Measurements from ENCODE around the gene SLC16A8. TPM values are rescaled to one million over a fixed set of nuclear protein-coding genes. Genes with fewer than 3 reads are reported as not detected.
"Not testable (repeated sequence)": the region's sequence is repeated elsewhere in the genome, so short reads cannot be mapped to it uniquely, and the experiment has no call there.

The SLC16A8 gene, protein sequence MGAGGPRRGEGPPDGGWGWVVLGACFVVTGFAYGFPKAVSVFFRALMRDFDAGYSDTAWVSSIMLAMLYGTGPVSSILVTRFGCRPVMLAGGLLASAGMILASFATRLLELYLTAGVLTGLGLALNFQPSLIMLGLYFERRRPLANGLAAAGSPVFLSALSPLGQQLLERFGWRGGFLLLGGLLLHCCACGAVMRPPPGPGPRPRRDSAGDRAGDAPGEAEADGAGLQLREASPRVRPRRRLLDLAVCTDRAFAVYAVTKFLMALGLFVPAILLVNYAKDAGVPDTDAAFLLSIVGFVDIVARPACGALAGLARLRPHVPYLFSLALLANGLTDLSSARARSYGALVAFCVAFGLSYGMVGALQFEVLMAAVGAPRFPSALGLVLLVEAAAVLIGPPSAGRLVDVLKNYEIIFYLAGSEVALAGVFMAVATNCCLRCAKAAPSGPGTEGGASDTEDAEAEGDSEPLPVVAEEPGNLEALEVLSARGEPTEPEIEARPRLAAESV
- 1.6 TPM for polyA plus RNA-seq (ENCODE audit: insufficient read length)
- long read RNA-seq, donor 1 = 0 reads
- long read RNA-seq, donor 2 = 0 reads
- long read RNA-seq, donor 3 = 0 reads
- long read RNA-seq, donor 4 = 0 reads
- long read RNA-seq, donor 5 = 0 reads
- long read RNA-seq, donor 6 = 0 reads
- long read RNA-seq, donor 7 = 0 reads
- long read RNA-seq, donor 8 = 0 reads

DNA sequence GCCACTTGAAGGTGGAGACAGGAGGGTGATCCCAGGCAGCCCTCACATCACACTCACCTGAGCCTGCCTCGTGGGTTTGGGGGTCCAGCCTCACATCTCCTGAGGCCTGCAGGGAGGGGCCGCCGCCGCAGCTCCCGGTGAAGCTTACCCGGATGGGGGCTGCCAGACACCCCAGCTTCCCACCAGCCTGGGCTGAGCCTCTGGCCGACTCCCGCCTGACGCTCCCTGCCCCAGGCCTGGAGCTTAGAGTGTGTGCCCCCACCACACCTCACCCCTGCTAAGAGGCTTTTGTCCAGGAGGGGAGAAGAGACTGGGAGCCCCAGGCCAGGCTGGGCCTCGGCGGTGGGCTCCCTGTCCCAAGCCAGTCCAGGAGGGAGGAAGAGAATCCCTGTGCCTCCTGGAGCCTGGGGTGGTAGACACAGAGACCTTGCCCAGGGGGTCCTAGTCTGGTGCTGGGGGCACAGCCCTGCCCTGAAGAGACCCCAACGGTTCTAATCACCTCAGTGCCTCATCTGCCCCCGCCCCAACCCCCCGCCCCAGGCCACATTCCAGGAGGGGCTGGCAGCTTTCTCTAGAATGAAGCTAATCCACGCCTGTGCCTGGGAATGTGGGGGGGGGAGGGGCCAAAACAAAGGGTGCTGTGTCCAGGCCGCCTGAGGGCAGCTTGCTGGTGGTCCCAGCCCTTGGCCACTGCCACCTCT lies at the start of gene SLC16A8:
Gene SLC16A8 (minus strand): TSS at position 254 of the 701 bp plus-strand sequence. CDS start 1,311 bp downstream, outside the sequence.
- DNase-seq = no peak

- DNase-seq = no peak
Measured at GRCh38 chr22:38133331-38133730, 49.3 kb upstream of the SLC16A8 start.

- no peak for DNase-seq
Measured at GRCh38 chr22:38132794-38133193, 48.8 kb upstream of the SLC16A8 start.

DNA sequence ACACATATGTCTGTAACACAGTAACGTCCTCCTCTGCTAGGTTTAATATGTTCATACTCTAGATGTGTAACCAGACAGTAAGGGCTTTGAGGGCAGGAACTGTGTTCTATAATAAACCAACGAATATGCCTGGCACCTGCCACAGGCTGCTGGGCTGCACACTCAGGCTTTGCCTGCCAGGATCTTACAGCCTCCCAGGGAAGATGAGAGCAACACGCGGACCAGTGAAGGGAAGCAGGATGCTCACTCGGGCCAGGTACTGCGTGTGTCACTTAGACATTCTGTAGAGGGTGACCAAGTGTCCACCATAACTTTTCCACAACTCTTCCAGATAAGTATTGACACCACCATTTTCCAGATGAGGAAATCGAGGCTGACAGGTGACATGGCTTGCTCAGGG lies 48.2 kb upstream of the SLC16A8 start:
- DNase-seq = no peak

DNA sequence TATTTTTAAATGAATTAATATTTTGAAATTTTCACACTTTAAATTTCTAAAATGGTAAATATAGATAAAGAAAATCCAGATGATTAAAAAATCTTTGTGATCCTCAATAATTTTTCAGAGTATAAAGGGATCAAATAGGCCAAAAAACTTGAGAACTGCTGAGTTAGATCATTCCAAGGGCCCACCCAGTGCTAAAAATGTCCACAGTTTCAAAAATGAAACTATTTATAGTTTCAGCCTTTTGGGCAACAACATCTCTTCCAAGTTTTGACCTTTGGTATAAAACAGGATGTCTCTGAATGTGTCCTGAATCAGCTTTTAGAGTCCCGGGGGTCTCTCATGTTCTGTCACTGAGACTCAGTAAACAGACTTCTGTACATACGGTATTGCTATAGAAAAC lies 47.4 kb upstream of the SLC16A8 start:
- no peak for DNase-seq

DNA sequence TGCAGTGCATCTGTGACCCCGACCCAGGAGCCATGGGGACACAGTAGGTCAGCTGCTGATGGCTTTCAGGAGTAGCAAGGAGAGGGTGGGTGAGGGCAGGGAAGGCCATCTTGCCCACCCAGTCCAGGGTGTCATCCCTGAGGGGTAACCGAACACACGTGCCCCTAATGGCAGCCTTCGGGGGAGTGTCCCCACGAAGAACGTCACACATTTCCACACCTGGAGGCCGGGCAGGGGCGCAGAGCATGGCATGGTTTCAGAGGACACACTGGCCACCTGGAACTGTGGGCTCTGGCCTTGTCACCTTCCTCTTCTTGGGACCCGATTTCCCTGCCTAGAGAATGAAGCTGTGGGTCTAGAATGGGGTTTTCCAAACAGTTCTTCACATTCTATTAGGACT lies 45.9 kb upstream of the SLC16A8 start:
- DNase-seq = no peak

DNA sequence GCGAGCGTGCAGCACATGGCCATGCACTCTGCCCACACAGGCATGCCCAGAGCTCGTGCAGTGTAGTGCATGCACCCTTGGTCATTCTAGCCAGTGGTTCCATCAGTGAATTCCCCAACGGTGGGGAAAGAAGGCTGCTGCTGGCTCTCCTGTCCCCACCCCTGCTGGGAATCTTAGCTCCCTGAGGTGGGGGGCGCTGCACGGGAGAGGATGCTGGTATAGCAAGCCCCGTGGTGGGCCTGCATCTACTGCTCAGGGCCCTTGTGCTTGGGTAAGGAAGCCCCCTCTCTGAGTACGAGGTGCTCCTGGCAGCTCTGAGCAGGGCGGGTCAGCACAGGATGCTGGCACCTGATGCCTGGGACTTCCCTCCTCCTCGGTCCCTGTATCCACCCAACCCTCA lies 45.0 kb upstream of the SLC16A8 start:
- DNase-seq = no peak

DNA sequence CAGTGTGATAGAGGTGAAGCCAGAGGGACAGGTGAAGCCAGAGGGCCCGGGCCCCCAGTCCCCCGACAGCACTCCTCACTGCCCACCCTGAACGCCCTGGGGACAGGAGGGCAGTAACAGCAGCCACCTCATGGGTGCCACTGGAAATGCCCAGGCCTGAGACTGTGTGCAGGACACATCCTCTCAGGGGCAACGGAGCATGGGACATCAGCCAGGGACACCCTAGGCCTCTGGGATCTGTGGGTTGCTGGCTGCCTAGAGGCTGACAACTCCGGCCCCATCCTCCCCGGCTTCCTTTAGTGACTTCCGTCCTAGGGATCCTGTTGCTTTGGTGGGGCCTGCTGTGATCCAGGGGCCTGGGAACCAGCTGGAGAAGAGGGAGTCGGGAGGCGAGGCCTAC lies 43.9 kb upstream of the SLC16A8 start:
- DNase-seq = no peak

- DNase-seq = no peak
Measured at GRCh38 chr22:38126928-38127668, 43.1 kb upstream of the SLC16A8 start.

DNA sequence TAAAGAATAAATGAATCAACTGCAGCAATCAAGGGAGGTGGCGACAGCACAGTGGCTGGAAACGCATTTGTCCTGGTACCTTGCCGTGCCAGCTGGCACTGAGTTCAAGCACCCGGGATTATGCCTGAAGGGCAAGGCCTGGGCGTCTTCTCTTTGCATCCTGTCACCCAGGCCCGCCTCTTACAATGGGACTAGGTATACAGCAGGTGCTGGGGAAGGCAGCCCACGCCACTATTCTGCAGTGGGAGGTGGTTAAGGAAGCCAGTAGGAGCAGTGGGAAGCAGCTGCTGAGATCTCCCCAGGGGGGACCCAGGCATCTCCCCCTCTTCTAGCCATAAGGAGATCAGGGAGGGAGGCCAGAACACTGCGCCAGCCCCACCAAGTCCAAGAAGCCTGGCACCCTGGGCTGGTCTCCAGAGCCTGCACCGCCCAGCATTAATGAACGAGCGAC lies 41.8 kb upstream of the SLC16A8 start:
- no peak for DNase-seq

DNA sequence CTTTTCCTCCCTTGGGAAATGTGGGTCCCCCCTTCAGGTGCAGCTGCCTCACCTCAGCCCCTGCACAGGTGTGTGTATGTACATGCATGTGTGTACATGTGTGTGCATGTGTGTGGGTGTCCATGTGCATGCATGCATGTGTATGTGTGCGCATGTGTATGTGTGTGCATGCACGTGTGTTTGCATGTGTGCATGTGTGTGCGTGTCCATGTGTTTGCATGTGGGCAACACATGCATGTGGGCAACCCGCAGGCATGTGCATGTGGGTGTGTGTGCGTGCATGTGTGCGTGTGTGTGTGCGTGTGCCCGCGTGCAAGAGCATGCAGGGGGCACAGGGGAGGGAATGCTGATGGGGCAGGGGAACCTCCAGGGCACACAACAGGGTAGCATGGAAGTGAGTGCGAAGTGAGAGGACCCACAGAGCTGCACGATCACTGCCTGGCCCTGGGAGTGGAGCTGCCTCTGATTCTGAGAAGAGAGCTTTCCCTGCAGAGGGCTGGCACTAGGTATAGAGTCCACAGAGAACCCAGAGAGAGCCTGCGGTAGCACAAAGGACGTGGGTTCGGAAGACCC lies 41.1 kb upstream of the SLC16A8 start:
- DNase-seq = no peak

DNA sequence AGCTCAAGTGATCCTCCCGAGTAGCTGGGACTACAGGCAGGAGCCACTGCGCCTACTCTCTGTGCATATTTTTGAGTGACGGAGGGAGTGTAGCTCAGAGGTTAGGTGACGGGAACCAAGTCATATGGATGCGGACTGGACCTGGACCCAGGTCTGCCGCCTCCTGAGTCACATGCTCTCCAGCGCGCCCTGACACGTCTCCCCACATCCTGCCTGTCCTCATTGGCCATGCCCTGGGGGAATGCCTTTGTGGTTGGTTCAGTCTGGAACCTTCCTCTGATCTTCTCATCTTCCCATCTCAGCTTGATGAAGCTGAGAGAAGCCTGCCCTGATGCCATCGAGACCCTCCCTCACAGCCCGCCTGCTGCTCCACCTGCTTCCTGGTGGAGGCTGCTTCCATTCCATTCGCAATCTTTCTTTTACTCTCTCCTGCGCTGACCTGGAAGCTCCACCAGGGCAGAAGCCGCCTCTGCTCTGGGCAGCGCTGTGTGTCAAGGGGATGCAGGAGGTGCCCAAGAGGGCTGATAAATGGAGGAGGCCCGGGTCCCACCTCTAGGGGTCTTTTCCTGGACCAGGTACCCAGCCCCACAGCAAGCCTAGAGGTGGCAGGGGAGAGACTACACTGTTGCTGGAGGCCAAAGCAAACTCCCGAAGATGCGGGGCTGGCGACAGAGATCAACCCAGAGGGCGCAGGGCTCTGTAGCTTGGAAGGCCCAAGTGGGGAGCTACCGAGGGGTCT lies 40.4 kb upstream of the SLC16A8 start:
- DNase-seq = no peak

DNA sequence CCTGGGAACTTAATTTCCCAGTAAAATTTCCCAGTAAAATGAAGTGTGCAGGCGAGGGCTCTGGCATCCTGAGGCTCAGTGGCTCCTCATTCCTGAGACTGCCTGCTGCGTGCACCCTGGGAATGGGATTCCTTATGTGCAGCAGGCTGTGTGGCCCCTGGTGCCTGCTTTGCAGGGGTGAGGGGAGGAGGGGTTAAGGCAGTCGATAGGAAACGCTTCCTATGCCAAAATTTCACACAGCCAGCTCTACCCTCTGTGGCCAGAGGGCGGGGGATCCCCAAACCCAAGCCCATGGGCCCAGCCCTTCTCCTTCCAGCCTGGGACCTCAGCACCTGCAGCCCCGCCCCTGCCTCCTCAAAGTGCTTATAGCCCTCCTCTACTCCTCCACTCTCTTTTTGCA lies 38.6 kb upstream of the SLC16A8 start:
- no peak for DNase-seq

GRCh38 chr22:38120359-38121110 lies 36.6 kb upstream of the SLC16A8 start:
- DNase-seq = no peak

- DNase-seq = not testable (repeated sequence)
Measured at GRCh38 chr22:38118747-38119146, 34.8 kb upstream of the SLC16A8 start.

GRCh38 chr22:38118182-38118581 lies 34.2 kb upstream of the SLC16A8 start:
- DNase-seq = no peak

DNA sequence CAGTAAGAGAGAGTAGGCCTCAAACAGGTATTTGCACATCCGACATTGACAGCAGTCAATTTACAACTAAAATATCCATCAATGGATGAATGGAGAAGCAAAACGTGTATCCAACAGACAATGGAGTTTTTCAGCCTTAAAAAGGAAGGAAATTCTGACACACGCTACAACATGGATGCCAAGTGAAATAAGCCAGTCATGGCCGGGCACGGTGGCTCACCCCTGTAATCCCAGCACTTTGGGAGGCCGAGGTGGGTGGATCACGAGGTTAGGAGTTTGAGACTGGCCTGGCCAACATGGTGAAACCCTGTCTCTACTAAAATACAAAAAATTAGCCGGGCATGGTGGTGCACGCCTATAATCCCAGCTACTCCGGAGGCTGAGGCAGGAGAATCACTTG lies 33.6 kb upstream of the SLC16A8 start:
- DNase-seq = not testable (repeated sequence)

- DNase-seq = no peak
Measured at GRCh38 chr22:38115423-38116205, 31.6 kb upstream of the SLC16A8 start.
